Activated CD8-positive, alpha-beta T cell treated with anti-CD3 and anti-CD28 coated beads for 36 hours (primary cell): ENCODE measurements around the gene WIF1. TPM values are rescaled to one million over a fixed set of nuclear protein-coding genes. Genes with fewer than 3 reads are reported as not detected.

Experiments used
- ATAC-seq: fragments of 200-7000 bp; cut with Tn5 transposase; one replicate; pipeline ENCODE4 v1.10.0; 2021; ENCODE audit warnings: mild to moderate bottlenecking, moderate library complexity
- CTCF ChIA-PET: fragments of 350-600 bp; sonication (Branson Sonifier 250); formaldehyde crosslinking; loops from one replicate; lab custom pipeline; 2021; ENCODE audit warnings: antibody characterized with exemption; lab: Charles Lee
- POLR2A ChIA-PET: fragments of 350-600 bp; sonication (Branson Sonifier 250); formaldehyde crosslinking; loops from one replicate; lab custom pipeline; 2021; ENCODE audit warnings: antibody characterized with exemption; lab: Charles Lee
- DNase-seq: peaks from one replicate; pipeline ENCODE4 v3.0.0-alpha.2; 2020
- H3K27ac Mint-ChIP-seq: one replicate; pipeline ENCODE4 v1.8.0; 2021; ENCODE audit warnings: mild to moderate bottlenecking, mixed read lengths
- H3K27me3 Mint-ChIP-seq: one replicate; pipeline ENCODE4 v1.8.0; 2021; ENCODE audit warnings: mixed read lengths
- H3K36me3 Mint-ChIP-seq: one replicate; pipeline ENCODE4 v1.8.0; 2021; ENCODE audit warnings: low read depth, mixed read lengths
- H3K4me1 Mint-ChIP-seq: one replicate; pipeline ENCODE4 v1.8.0; 2021; ENCODE audit warnings: low read depth, mixed read lengths
- H3K4me3 Mint-ChIP-seq: one replicate; pipeline ENCODE4 v1.8.0; 2021; ENCODE audit warnings: mild to moderate bottlenecking, moderate library complexity, mixed read lengths
- H3K9me3 Mint-ChIP-seq: one replicate; pipeline ENCODE4 v1.8.0; 2021; ENCODE audit warnings: mixed read lengths
- intact Hi-C: fragments of 100-400 bp; cut with micrococcal nuclease; formaldehyde crosslinking; loops from one replicate; pipeline ENCODE4 v1.10.0; 2022
- total RNA-seq, 2 experiments: library from RNA; stranded (reverse); gene quantifications; one replicate each; pipeline ENCODE4 v1.2.3, GENCODE V29; 2021
- TF ChIP-seq, protein P1 (sequence below): fragments of 200-600 bp; IDR thresholded peaks from one replicate; pipeline ENCODE4 v1.8.0; 2022; ENCODE audit warnings: antibody characterized with exemption, mild to moderate bottlenecking

Gene WIF1
- total RNA-seq, 2 experiments from 2014 or later: not detected

DNA sequence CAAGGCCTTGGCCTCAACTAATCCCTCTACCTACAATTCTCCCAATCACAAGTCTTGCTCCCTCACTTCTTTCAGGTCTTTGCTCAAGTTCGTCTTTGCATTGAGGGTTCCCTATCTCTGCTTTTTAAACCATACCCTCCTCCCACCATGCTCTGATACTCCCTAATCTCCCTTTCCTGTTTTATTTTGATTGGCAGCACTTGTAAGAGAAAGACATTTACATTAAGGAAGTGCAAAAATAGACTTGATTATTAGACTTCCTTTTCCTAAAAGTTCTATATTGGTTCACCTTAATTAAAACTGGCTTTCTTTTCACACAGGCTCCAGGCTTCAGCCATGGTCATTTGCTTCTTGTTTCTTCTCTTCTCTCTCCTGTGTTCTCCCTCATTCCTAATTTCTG, 18.3 kb upstream of the WIF1 start:
- TF ChIP-seq, protein P1, sequence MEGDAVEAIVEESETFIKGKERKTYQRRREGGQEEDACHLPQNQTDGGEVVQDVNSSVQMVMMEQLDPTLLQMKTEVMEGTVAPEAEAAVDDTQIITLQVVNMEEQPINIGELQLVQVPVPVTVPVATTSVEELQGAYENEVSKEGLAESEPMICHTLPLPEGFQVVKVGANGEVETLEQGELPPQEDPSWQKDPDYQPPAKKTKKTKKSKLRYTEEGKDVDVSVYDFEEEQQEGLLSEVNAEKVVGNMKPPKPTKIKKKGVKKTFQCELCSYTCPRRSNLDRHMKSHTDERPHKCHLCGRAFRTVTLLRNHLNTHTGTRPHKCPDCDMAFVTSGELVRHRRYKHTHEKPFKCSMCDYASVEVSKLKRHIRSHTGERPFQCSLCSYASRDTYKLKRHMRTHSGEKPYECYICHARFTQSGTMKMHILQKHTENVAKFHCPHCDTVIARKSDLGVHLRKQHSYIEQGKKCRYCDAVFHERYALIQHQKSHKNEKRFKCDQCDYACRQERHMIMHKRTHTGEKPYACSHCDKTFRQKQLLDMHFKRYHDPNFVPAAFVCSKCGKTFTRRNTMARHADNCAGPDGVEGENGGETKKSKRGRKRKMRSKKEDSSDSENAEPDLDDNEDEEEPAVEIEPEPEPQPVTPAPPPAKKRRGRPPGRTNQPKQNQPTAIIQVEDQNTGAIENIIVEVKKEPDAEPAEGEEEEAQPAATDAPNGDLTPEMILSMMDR: no peak
- DNase-seq (no peak), ATAC-seq (no peak)
- H3K9me3 Mint-ChIP-seq: peaks cover 6% of the 10 kb centered on the region
- no peak overlapping the region for H3K4me3 Mint-ChIP-seq
- intact Hi-C loops: no loop called here
- H3K27me3 Mint-ChIP-seq: peaks cover 15% of the 10 kb centered on the region
- no peaks in the 10 kb centered on the region for H3K36me3 Mint-ChIP-seq
- H3K4me1 Mint-ChIP-seq: no peaks in the 10 kb centered on the region
- CTCF ChIA-PET: interaction anchor here (1.3 kb wide), 1 partner anchor 94 kb away, joined by 3 read pairs; no protein-coding TSS in a partner anchor
- POLR2A ChIA-PET: no interaction called here
- no peak overlapping the region for H3K27ac Mint-ChIP-seq

DNA sequence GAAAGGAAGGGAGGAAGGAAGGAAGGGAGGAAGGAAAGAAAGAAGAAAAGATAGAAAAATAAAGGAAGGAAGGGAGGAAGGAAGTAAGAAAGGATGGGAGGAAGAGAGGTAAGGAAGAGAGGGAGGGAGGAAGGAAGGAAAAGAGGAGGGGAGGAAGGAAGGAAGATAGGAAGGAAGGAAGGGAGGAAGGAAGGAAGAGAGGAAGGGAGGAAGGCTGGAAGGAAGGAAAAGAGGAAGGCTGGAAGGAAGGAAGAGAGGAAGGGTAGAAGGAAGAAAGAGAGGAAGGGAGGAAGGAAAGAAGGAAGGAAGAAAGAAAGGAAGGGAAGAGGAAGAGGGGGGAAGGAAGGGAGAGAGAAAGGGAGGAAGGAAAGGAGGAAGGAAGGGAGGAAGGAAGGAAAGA, 12.8 kb upstream of the WIF1 start:
- POLR2A ChIA-PET: interaction anchor here (1.1 kb wide), 1 partner anchor 352 kb away, joined by 4 read pairs; no protein-coding TSS in a partner anchor
- TF ChIP-seq, protein P1: no peak
- CTCF ChIA-PET: interaction anchor here (0.6 to 1.4 kb wide), 4 partner anchors 11 to 33 kb away, joined by 3 to 6 read pairs (median 3); partner anchors contain the start of gene WIF1

DNA sequence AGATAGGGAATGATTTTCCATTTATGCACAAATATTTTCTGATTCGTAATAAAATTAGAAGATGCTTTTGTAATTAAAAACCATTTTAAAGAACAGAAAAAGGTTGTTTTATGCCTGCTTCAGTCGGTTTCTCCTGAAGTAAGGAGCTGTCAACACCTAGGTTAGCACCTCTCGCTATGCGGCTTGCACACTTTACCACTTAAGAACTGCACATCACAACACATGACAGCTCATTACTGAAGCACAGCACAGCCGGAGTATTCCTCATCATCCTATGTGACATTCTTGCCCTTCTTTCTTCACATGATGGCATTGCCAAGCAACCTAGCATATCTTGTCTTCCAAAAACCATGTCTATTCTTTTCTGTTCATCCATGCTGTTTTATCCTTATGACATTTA, 5.4 kb upstream of the WIF1 start:
- TF ChIP-seq, protein P1: no peak
- intact Hi-C loops: no loop called here
- Mint-ChIP-seq H3K27me3 (peaks cover 24% of the 10 kb centered on the region), H3K9me3 (no peaks in the 10 kb centered on the region), H3K36me3 (no peaks in the 10 kb centered on the region), H3K4me1 (peaks cover 3% of the 10 kb centered on the region), H3K27ac (no peak overlapping the region), H3K4me3 (no peak overlapping the region)
- POLR2A ChIA-PET: no interaction called here
- CTCF ChIA-PET: interaction anchor here (1.3 to 6.4 kb wide), 3 partner anchors 42 to 329 kb away, joined by 3 to 42 read pairs (median 4); partner anchors contain the start of gene LEMD3
- no peak for ATAC-seq
- DNase-seq: no peak

More for the DNA sequence above, 12.8 kb upstream of the WIF1 start:
- intact Hi-C loops: no loop called here
- DNase-seq (no peak), ATAC-seq (no peak)
- H3K27ac Mint-ChIP-seq: no peak overlapping the region
- H3K27me3 Mint-ChIP-seq: peaks cover 11% of the 10 kb centered on the region
- H3K4me3 Mint-ChIP-seq: no peak overlapping the region
- H3K36me3 Mint-ChIP-seq: no peaks in the 10 kb centered on the region
- peaks cover 6% of the 10 kb centered on the region for H3K9me3 Mint-ChIP-seq
- no peaks in the 10 kb centered on the region for H3K4me1 Mint-ChIP-seq

DNA sequence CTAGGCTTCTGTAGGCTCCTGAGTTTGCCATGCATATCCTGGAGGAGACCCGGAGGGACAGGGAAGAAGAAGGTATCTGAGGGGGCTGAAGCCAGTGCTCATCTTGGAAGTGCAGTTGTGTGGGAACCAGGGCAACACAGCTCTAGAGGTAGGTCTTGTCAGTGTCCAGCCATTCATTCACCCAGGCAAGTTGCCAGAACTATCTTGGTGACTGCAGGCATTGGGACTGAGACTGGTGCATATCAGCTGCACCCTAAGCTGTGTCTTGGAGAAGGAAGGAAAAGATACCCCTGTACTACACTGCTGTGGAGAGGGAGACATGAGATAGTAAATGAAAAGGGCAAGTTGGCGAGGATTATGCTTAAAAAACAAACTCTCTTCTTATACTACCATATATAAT, 4.9 kb upstream of the WIF1 start:
- intact Hi-C loops: no loop called here
- Mint-ChIP-seq H3K27ac (no peak overlapping the region), H3K9me3 (no peaks in the 10 kb centered on the region)

DNA sequence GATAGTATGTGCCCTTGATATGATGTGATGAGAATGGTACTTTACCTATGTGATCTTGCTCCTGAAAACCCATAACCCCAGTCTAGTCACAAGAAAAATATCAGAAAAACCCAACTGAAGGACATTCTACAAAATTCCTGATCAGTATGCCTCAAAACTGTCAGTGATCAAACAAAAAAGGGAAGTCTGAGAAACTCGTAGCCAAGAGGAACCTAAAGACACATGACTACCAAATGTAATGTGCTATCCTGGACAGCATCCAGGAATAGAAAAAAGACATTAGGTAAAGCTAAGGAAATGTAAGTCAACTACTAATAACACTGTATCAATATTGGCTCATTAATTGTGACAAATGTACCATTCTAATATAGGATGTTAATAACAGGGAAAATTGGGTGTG, 4.1 kb upstream of the WIF1 start:
- Mint-ChIP-seq H3K27ac (no peak overlapping the region), H3K9me3 (no peaks in the 10 kb centered on the region), H3K36me3 (no peaks in the 10 kb centered on the region), H3K27me3 (peaks cover 31% of the 10 kb centered on the region), H3K4me3 (no peak overlapping the region), H3K4me1 (peaks cover 3% of the 10 kb centered on the region)
- DNase-seq (no peak), ATAC-seq (no peak)
- TF ChIP-seq, protein P1: no peak
- CTCF ChIA-PET: interaction anchor here (0.6 to 6.4 kb wide), 4 partner anchors 44 to 328 kb away, joined by 3 to 42 read pairs (median 4); partner anchors contain the start of gene LEMD3
- intact Hi-C loops: no loop called here
- POLR2A ChIA-PET: no interaction called here

More for the DNA sequence above, 4.9 kb upstream of the WIF1 start:
- CTCF ChIA-PET: interaction anchor here (1.3 to 6.4 kb wide), 3 partner anchors 43 to 329 kb away, joined by 3 to 42 read pairs (median 4); partner anchors contain the start of gene LEMD3
- H3K4me1 Mint-ChIP-seq: peaks cover 3% of the 10 kb centered on the region
- H3K36me3 Mint-ChIP-seq: no peaks in the 10 kb centered on the region
- TF ChIP-seq, protein P1: no peak
- H3K27me3 Mint-ChIP-seq: peaks cover 23% of the 10 kb centered on the region
- POLR2A ChIA-PET: no interaction called here
- H3K4me3 Mint-ChIP-seq: no peak overlapping the region
- no peak for DNase-seq
- no peak for ATAC-seq
